Keratinocyte (primary cell): Measurements from ENCODE around the gene STAT3. TPM values are rescaled to one million over a fixed set of nuclear protein-coding genes. Genes with fewer than 3 reads are reported as not detected.
"Not testable (repeated sequence)": the region's sequence is repeated elsewhere in the genome, so short reads cannot be mapped to it uniquely, and the experiment has no call there.

Experiments used
- DNase-seq: peaks from one replicate; pipeline ENCODE4 v3.0.0-alpha.2; 2011; ENCODE audit warnings: low read depth, missing footprints, low spot score
- FAIRE-seq: peaks from 2 replicates; lab custom pipeline; 2011; peaks lifted over from hg19 to GRCh38; lab: Jason Lieb, UNC
- H2AFZ ChIP-seq: 2 replicates; pipeline ENCODE4 v1.6.0; 2012; ENCODE audit warnings: low read length, control low read depth, inconsistent platforms; ENCODE audit not compliant: control insufficient read depth
- H3K27ac ChIP-seq: 2 replicates; pipeline ENCODE4 v1.5.1; 2011; ENCODE audit warnings: low read length; ENCODE audit not compliant: control insufficient read depth, insufficient read depth
- H3K27me3 ChIP-seq: 3 replicates; pipeline ENCODE4 v1.6.0; 2011; ENCODE audit warnings: low read length; ENCODE audit not compliant: control insufficient read depth, insufficient read depth; ENCODE audit errors: extremely low read depth
- H3K36me3 ChIP-seq, 2 experiments: 2 replicates in 1 of 2; 3 replicates in 1 of 2; pipeline ENCODE4 v1.5.1; 2011; ENCODE audit warnings: low read length in 2 of 2, mild to moderate bottlenecking in 1 of 2; ENCODE audit not compliant: control insufficient read depth in 2 of 2, insufficient read depth in 2 of 2; ENCODE audit errors: extremely low read depth in 1 of 2
- H3K4me1 ChIP-seq: 3 replicates; pipeline ENCODE4 v1.5.1; 2011; ENCODE audit warnings: low read length; ENCODE audit not compliant: control insufficient read depth, insufficient read depth; ENCODE audit errors: extremely low read depth
- H3K4me2 ChIP-seq: 3 replicates; pipeline ENCODE4 v1.6.0; 2011; ENCODE audit warnings: low read depth, low read length; ENCODE audit not compliant: control insufficient read depth, insufficient read depth; ENCODE audit errors: extremely low read depth
- H3K4me3 ChIP-seq, 3 experiments: fragments of 200-600 bp in 1 of 3; sonication (generic) in 1 of 3; 2 replicates in 2 of 3; 3 replicates in 1 of 3; pipeline ENCODE4 v1.5.1; 2011 to 2016; ENCODE audit warnings: low read length in 3 of 3, mild to moderate bottlenecking in 3 of 3, control low read depth in 2 of 3, inconsistent platforms in 1 of 3, low read depth in 1 of 3, mixed read lengths in 1 of 3, mixed run types in 1 of 3, moderate library complexity in 1 of 3; ENCODE audit not compliant: control insufficient read depth in 2 of 3, insufficient read depth in 2 of 3; ENCODE audit errors: extremely low read depth in 1 of 3
- H3K79me2 ChIP-seq: 2 replicates; pipeline ENCODE4 v1.6.0; 2012; ENCODE audit warnings: low read length; ENCODE audit not compliant: control insufficient read depth, insufficient read depth
- H3K9ac ChIP-seq: 3 replicates; pipeline ENCODE4 v1.6.0; 2011; ENCODE audit warnings: low read length; ENCODE audit not compliant: control insufficient read depth, insufficient read depth; ENCODE audit errors: extremely low read depth
- H3K9me1 ChIP-seq: 3 replicates; pipeline ENCODE4 v1.6.0; 2011; ENCODE audit warnings: low read length; ENCODE audit not compliant: control insufficient read depth, insufficient read depth; ENCODE audit errors: extremely low read depth
- H3K9me3 ChIP-seq: 2 replicates; pipeline ENCODE4 v1.5.1; 2012; ENCODE audit warnings: low read depth, low read length; ENCODE audit not compliant: control insufficient read depth
- H4K20me1 ChIP-seq: 3 replicates; pipeline ENCODE4 v1.6.0; 2011; ENCODE audit warnings: low read length; ENCODE audit not compliant: control insufficient read depth, insufficient read depth; ENCODE audit errors: extremely low read depth
- EZH2 ChIP-seq: IDR thresholded peaks from one replicate; pipeline ENCODE4 v1.6.1; 2012; ENCODE audit warnings: inconsistent platforms, mild to moderate bottlenecking, low read length, moderate library complexity
- dilution Hi-C: fragments of 300-500 bp; cut with MboI; formaldehyde crosslinking; loops from one replicate; pipeline ENCODE4 v1.7.0; 2020; ENCODE audit warnings: low sequenced_read_pairs; ENCODE audit not compliant: extremely low pct_ligation_motif_present
- polyA plus RNA-seq, 5 experiments: library from polyadenylated mRNA; depleted of rRNA in 3 of 5; stranded (reverse) in 3 of 5; stranded (forward) in 1 of 5; unstranded in 1 of 5; fragments of >200 nt; gene quantifications; 1 replicate in 1 of 5; 2 replicates in 3 of 5; 3 replicates in 1 of 5; pipeline versions ENCODE4 v1.2.1 to v1.2.3, GENCODE V29; 2011 to 2012; ENCODE audit warnings: missing spikeins in 2 of 5, low read depth in 1 of 5, low replicate concordance in 1 of 5
- TF ChIP-seq, protein P1 (sequence below), 3 experiments: IDR thresholded peaks in 1 of 3; conservative IDR thresholded peaks in 1 of 3; optimal IDR thresholded peaks in 1 of 3; 2 replicates in 2 of 3; 3 replicates in 1 of 3; pipeline versions ENCODE3 to v1.5.1; 2011; ENCODE audit warnings: low read length in 3 of 3, mild to moderate bottlenecking in 3 of 3, moderate library complexity in 2 of 3, control low read depth in 1 of 3, inconsistent platforms in 1 of 3; ENCODE audit not compliant: insufficient read depth in 2 of 3; ENCODE audit errors: extremely low read depth in 1 of 3

The STAT3 gene
- polyA plus RNA-seq, 1 donor (not counting 4 experiments of a cell fraction or from before 2014, with no cell fraction given) = 37.4 TPM

DNA sequence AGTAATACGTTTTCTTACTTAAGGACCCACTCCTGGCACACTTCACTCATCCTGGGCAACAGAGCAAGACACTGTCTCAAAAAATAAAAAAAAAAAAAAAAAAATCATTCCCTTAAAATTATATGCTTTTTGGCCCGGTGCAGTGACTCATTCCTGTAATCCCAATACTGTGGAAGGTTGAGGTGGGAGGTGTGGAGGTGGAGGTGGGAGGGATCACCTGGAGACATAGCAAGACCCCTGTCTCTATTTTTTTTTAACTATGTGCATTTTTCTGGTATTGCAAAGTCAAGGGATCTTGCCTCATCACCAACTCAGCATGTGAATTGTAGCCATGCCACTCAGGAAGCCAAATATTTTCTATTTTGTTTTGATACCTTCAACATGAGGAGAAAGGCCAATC, 121.8 kb downstream of the STAT3 start:
- Histone ChIP-seq H3K4me3 (no peak overlapping the region), H3K9ac (no peak overlapping the region), H3K9me1 (no peaks in the 10 kb centered on the region), H3K4me2 (no peak overlapping the region), H4K20me1 (no peaks in the 10 kb centered on the region), H3K36me3 (no peaks in the 10 kb centered on the region), H3K4me1 (no peaks in the 10 kb centered on the region), H3K9me3 (no peaks in the 10 kb centered on the region), H3K79me2 (no peaks in the 10 kb centered on the region), H2AFZ (no peak overlapping the region), H3K27ac (no peak overlapping the region), H3K27me3 (no peaks in the 10 kb centered on the region)
- DNase-seq = no peak
- dilution Hi-C loops = no loop called here
- TF ChIP-seq, protein P1, sequence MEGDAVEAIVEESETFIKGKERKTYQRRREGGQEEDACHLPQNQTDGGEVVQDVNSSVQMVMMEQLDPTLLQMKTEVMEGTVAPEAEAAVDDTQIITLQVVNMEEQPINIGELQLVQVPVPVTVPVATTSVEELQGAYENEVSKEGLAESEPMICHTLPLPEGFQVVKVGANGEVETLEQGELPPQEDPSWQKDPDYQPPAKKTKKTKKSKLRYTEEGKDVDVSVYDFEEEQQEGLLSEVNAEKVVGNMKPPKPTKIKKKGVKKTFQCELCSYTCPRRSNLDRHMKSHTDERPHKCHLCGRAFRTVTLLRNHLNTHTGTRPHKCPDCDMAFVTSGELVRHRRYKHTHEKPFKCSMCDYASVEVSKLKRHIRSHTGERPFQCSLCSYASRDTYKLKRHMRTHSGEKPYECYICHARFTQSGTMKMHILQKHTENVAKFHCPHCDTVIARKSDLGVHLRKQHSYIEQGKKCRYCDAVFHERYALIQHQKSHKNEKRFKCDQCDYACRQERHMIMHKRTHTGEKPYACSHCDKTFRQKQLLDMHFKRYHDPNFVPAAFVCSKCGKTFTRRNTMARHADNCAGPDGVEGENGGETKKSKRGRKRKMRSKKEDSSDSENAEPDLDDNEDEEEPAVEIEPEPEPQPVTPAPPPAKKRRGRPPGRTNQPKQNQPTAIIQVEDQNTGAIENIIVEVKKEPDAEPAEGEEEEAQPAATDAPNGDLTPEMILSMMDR (optimal IDR thresholded peaks at IDR 0.05 in 1 of 3, IDR thresholded peaks at IDR 0.05 in 1 of 3, conservative IDR thresholded peaks at IDR 0.05 in 1 of 3; ENCODE audit: extremely low read depth in 1 of 3, insufficient read depth in 2 of 3, low read length in 3 of 3) = no peak
- no peak for TF ChIP-seq EZH2
- FAIRE-seq = no peak

DNA sequence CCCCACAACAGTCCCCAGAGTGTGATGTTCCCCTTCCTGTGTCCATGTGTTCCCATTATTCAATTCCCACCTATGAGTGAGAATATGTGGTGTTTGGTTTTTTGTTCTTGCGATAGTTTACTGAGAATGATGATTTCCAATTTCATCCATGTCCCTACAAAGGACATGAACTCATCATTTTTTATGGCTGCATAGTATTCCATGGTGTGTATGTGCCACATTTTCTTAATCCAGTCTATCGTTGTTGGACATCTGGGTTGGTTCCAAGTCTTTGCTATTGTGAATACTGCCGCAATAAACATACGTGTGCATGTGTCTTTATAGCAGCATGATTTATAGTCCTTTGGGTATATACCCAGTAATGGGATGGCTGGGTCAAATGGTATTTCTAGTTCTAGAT, 123.9 kb downstream of the STAT3 start:
- H3K4me2 ChIP-seq, H3K9ac ChIP-seq, H3K27ac ChIP-seq, H3K9me1 ChIP-seq, H3K79me2 ChIP-seq, H3K36me3 ChIP-seq, H3K4me3 ChIP-seq, DNase-seq, dilution Hi-C loops, H3K27me3 ChIP-seq, H2AFZ ChIP-seq, FAIRE-seq, H3K9me3 ChIP-seq, H3K4me1 ChIP-seq, H4K20me1 ChIP-seq: not testable (repeated sequence)

Other genes starting within 250 kb of the STAT3 start
- gene RAB5C, start 233.5 kb downstream of the STAT3 start, polyA plus RNA-seq = 162 to 205 TPM (median 190 TPM) in 3 replicates
- not detected in 3 replicates for gene KCNH4, start 207.3 kb downstream of the STAT3 start, polyA plus RNA-seq
- not detected in 3 replicates for gene HCRT, start 203.0 kb downstream of the STAT3 start, polyA plus RNA-seq
- gene GHDC, start 193.9 kb downstream of the STAT3 start, polyA plus RNA-seq = 2.7 to 4.7 TPM (median 4.4 TPM) in 3 replicates
- gene STAT5B, start 112.1 kb downstream of the STAT3 start, polyA plus RNA-seq = 10.9 to 16.1 TPM (median 12.4 TPM) in 3 replicates
- 0.28 to 0.53 TPM (median 0.51 TPM) in 3 replicates for gene STAT5A, start 99.9 kb downstream of the STAT3 start, polyA plus RNA-seq
- 172 to 237 TPM (median 190 TPM) in 3 replicates for gene CAVIN1, start 34.8 kb upstream of the STAT3 start, polyA plus RNA-seq
- gene ATP6V0A1, start 70.4 kb upstream of the STAT3 start, polyA plus RNA-seq = 24.0 to 43.7 TPM (median 41.9 TPM) in 3 replicates
- gene NAGLU, start 147.8 kb upstream of the STAT3 start, polyA plus RNA-seq = 6.9 to 13.1 TPM (median 10.8 TPM) in 3 replicates
- gene HSD17B1, start 164.5 kb upstream of the STAT3 start, polyA plus RNA-seq = 3.6 to 14.7 TPM (median 5.3 TPM) in 3 replicates
- 25.9 to 49.8 TPM (median 26.2 TPM) in 3 replicates for gene COASY, start 173.7 kb upstream of the STAT3 start, polyA plus RNA-seq
- gene MLX, start 178.7 kb upstream of the STAT3 start, polyA plus RNA-seq = 39.2 to 45.1 TPM (median 39.5 TPM) in 3 replicates
- gene PSMC3IP, start 189.3 kb upstream of the STAT3 start, polyA plus RNA-seq = 2.4 to 7.8 TPM (median 7.7 TPM) in 3 replicates
- 25.2 to 49.5 TPM (median 32.5 TPM) in 3 replicates for gene RETREG3, start 220.9 kb upstream of the STAT3 start, polyA plus RNA-seq
- gene TUBG1, start 221.2 kb upstream of the STAT3 start, polyA plus RNA-seq = 35.1 to 141 TPM (median 54.8 TPM) in 3 replicates